IMR-90 (cell line): ENCODE data around the gene ENTPD1. TPM values are rescaled to one million over a fixed set of nuclear protein-coding genes. Genes with fewer than 3 reads are reported as not detected.

ENCODE experiments used
- ATAC-seq: fragments of 200-7000 bp; cut with Tn5 transposase; 2 replicates; pipeline ENCODE4 v1.9.1; 2020; ENCODE audit warnings: low read depth, mild to moderate bottlenecking, moderate library complexity
- BruUV-seq: library from RNA; stranded (reverse); fragments of 400-500 nt; replicated peaks from 2 replicates; lab custom pipeline; 2021; lab: Mats Ljungman, UMichigan
- CTCF ChIA-PET: fragments of 300-600 bp; formaldehyde crosslinking; extraction: SDS; loops from one replicate; lab custom pipeline; 2021; ENCODE audit warnings: antibody characterized with exemption; lab: Yijun Ruan, JAX
- POLR2A ChIA-PET: fragments of 300-600 bp; sonication (Branson Sonifier 250); formaldehyde crosslinking; loops from one replicate; lab custom pipeline; 2022; ENCODE audit warnings: antibody characterized with exemption; ENCODE audit not compliant: unreplicated experiment; lab: Charles Lee
- DNase-seq: peaks from one replicate; pipeline ENCODE4 v3.0.0; 2013
- H2AFZ ChIP-seq: replicated peaks from 2 replicates; pipeline ENCODE3; 2013; ENCODE audit warnings: low read length, mild to moderate bottlenecking; ENCODE audit not compliant: poor library complexity
- H2AK5ac ChIP-seq: 2 replicates; pipeline ENCODE4 v1.6.1; 2013; ENCODE audit warnings: low read depth, low read length, inconsistent platforms
- H2AK9ac ChIP-seq: replicated peaks from 2 replicates; pipeline ENCODE3; 2013; ENCODE audit warnings: mild to moderate bottlenecking, low read depth, low read length, moderate library complexity; ENCODE audit not compliant: poor library complexity
- H2BK120ac ChIP-seq: 2 replicates; pipeline ENCODE4 v1.6.1; 2013; ENCODE audit warnings: low read depth, low read length, inconsistent platforms
- H2BK15ac ChIP-seq: 3 replicates; pipeline ENCODE4 v1.6.1; 2013; ENCODE audit warnings: low read depth, low read length, inconsistent platforms
- H2BK20ac ChIP-seq: 2 replicates; pipeline ENCODE4 v1.6.1; 2013; ENCODE audit warnings: low read depth, mild to moderate bottlenecking, inconsistent platforms, low read length, moderate library complexity
- H2BK5ac ChIP-seq: 2 replicates; pipeline ENCODE4 v1.6.1; 2013; ENCODE audit warnings: mild to moderate bottlenecking, low read depth, low read length, inconsistent platforms; ENCODE audit not compliant: poor library complexity, severe bottlenecking
- H3K14ac ChIP-seq: replicated peaks from 2 replicates; pipeline ENCODE4 v1.6.1; 2013; ENCODE audit warnings: low read depth, low read length, inconsistent platforms
- H3K18ac ChIP-seq: 2 replicates; pipeline ENCODE4 v1.6.1; 2013; ENCODE audit warnings: low read depth, low read length, control low read depth
- H3K23ac ChIP-seq: 2 replicates; pipeline ENCODE4 v1.6.1; 2013; ENCODE audit warnings: low read depth, low read length, inconsistent platforms
- H3K27ac ChIP-seq: 2 replicates; pipeline ENCODE4 v1.5.1; 2013; ENCODE audit warnings: mild to moderate bottlenecking, control low read depth, low read length; ENCODE audit not compliant: insufficient read depth
- H3K27me3 ChIP-seq: 2 replicates; pipeline ENCODE4 v1.6.1; 2013; ENCODE audit warnings: low read length; ENCODE audit not compliant: control insufficient read depth, insufficient read depth
- H3K36me3 ChIP-seq: 2 replicates; pipeline ENCODE4 v1.6.1; 2013; ENCODE audit warnings: low read length, mixed read lengths; ENCODE audit not compliant: control insufficient read depth, insufficient read depth
- H3K4ac ChIP-seq: 2 replicates; pipeline ENCODE4 v1.6.1; 2013; ENCODE audit warnings: low read depth, low read length, inconsistent platforms
- H3K4me1 ChIP-seq: 2 replicates; pipeline ENCODE4 v1.6.1; 2013; ENCODE audit warnings: low read length, mixed read lengths; ENCODE audit not compliant: control insufficient read depth, insufficient read depth
- H3K4me2 ChIP-seq: 2 replicates; pipeline ENCODE4 v1.6.1; 2013; ENCODE audit warnings: low read depth, mild to moderate bottlenecking, control low read depth, low read length, moderate library complexity
- H3K4me3 ChIP-seq: 2 replicates; pipeline ENCODE4 v1.5.1; 2013; ENCODE audit warnings: low read depth, mild to moderate bottlenecking, control low read depth, low read length, moderate library complexity; ENCODE audit not compliant: insufficient read depth
- H3K56ac ChIP-seq: 2 replicates; pipeline ENCODE4 v1.6.1; 2013; ENCODE audit warnings: low read length, inconsistent platforms; ENCODE audit not compliant: insufficient read depth; ENCODE audit errors: extremely low read depth
- H3K79me1 ChIP-seq, 2 experiments: 2 replicates each; pipeline ENCODE4 v1.6.1; 2013; ENCODE audit warnings: low read length in 2 of 2, inconsistent platforms in 1 of 2, low read depth in 1 of 2
- H3K9ac ChIP-seq: 2 replicates; pipeline ENCODE4 v1.6.1; 2013; ENCODE audit warnings: low read depth, low read length, control low read depth
- H3K9me1 ChIP-seq: 2 replicates; pipeline ENCODE4 v1.6.1; 2013; ENCODE audit warnings: low read length, inconsistent platforms; ENCODE audit not compliant: insufficient read depth
- H3K9me3 ChIP-seq: 2 replicates; pipeline ENCODE4 v1.6.1; 2013; ENCODE audit warnings: low read length; ENCODE audit not compliant: control insufficient read depth, insufficient read depth
- H4K20me1 ChIP-seq: 2 replicates; pipeline ENCODE4 v1.6.1; 2013; ENCODE audit warnings: low read length, inconsistent platforms; ENCODE audit not compliant: insufficient read depth
- H4K5ac ChIP-seq: 2 replicates; pipeline ENCODE4 v1.6.1; 2013; ENCODE audit warnings: mild to moderate bottlenecking, low read depth, low read length, control low read depth
- H4K8ac ChIP-seq, 2 experiments: 2 replicates each; pipeline ENCODE4 v1.6.1; 2013; ENCODE audit warnings: low read depth in 2 of 2, low read length in 2 of 2, control low read depth in 1 of 2, inconsistent platforms in 1 of 2
- H4K91ac ChIP-seq: 2 replicates; pipeline ENCODE4 v1.6.1; 2013; ENCODE audit warnings: low read depth, low read length, inconsistent platforms; ENCODE audit not compliant: insufficient read depth
- BHLHE40 ChIP-seq: fragments of 150-350 bp; IDR thresholded peaks from 2 replicates; pipeline ENCODE4 v1.6.1; 2016; ENCODE audit warnings: mild to moderate bottlenecking, low read depth, low read length
- CEBPB ChIP-seq: IDR thresholded peaks from 2 replicates; pipeline ENCODE4 v1.6.1; 2012; ENCODE audit warnings: low read depth, low read length, improper control_type of control experiment
- CHD1 ChIP-seq: IDR thresholded peaks from 2 replicates; pipeline ENCODE4 v1.6.1; 2012; ENCODE audit warnings: low read depth, low read length, improper control_type of control experiment
- MAFK ChIP-seq: IDR thresholded peaks from 2 replicates; pipeline ENCODE4 v1.6.1; 2012; ENCODE audit warnings: low read depth, low read length, improper control_type of control experiment
- MAZ ChIP-seq: IDR thresholded peaks from 2 replicates; pipeline ENCODE4 v1.6.1; 2012; ENCODE audit warnings: low read depth, mild to moderate bottlenecking, low read length, improper control_type of control experiment, moderate library complexity, borderline replicate concordance
- MXI1 ChIP-seq: IDR thresholded peaks from 2 replicates; pipeline ENCODE4 v1.6.1; 2012; ENCODE audit warnings: low read depth, mild to moderate bottlenecking, low read length, moderate library complexity, borderline replicate concordance
- NFE2L2 ChIP-seq: fragments of 150-350 bp; IDR thresholded peaks from 2 replicates; pipeline ENCODE4 v1.6.1; 2016; ENCODE audit warnings: low read depth, mild to moderate bottlenecking, low read length
- POLR2A ChIP-seq: IDR thresholded peaks from 2 replicates; pipeline ENCODE4 v1.6.1; 2012; ENCODE audit warnings: mild to moderate bottlenecking, low read depth, low read length
- RAD21 ChIP-seq: IDR thresholded peaks from 2 replicates; pipeline ENCODE4 v1.6.1; 2012; ENCODE audit warnings: low read length, improper control_type of control experiment
- RCOR1 ChIP-seq: IDR thresholded peaks from 2 replicates; pipeline ENCODE4 v1.6.1; 2012; ENCODE audit warnings: mild to moderate bottlenecking, low read length, improper control_type of control experiment; ENCODE audit not compliant: insufficient replicate concordance
- RFX5 ChIP-seq: IDR thresholded peaks from 2 replicates; pipeline ENCODE4 v1.8.0; 2012; ENCODE audit warnings: low read depth, mild to moderate bottlenecking, low read length, moderate library complexity
- SMC3 ChIP-seq: fragments of 150-350 bp; IDR thresholded peaks from 2 replicates; pipeline ENCODE4 v1.6.1; 2016; ENCODE audit warnings: low read depth, mild to moderate bottlenecking, antibody characterized with exemption, low read length, moderate library complexity
- WGBS, 2 experiments: methylation state at CpG; one replicate each; pipeline versions ENCODE4 v1.1.5 to v1.1.7; 2013; ENCODE audit warnings: missing lambda C conversion rate in 2 of 2; ENCODE audit not compliant: insufficient read length in 1 of 2; ENCODE audit errors: extremely low coverage in 2 of 2; 5-methylcytosine and 5-hydroxymethylcytosine counted together
- dilution Hi-C: fragments of 300-500 bp; cut with HindIII; formaldehyde crosslinking; loops from one replicate; pipeline ENCODE4 v1.14.3; 2018; ENCODE audit warnings: low sequenced_read_pairs; ENCODE audit not compliant: unreplicated experiment
- in situ Hi-C: fragments of 300-500 bp; cut with MboI; formaldehyde crosslinking; loops from 3 replicates; pipeline ENCODE4 v1.14.3; 2019; ENCODE audit warnings: low sequenced_read_pairs, inconsistent platforms, mixed read lengths
- intact Hi-C: fragments of 100-400 bp; cut with micrococcal nuclease; formaldehyde crosslinking; loops from 2 replicates; pipeline ENCODE4 v1.10.0; 2022
- polyA plus RNA-seq, 3 experiments: library from polyadenylated mRNA; depleted of rRNA; stranded (reverse); fragments of >200 nt; gene quantifications; 2 replicates each; pipeline ENCODE4 v1.2.3, GENCODE V29; 2012; ENCODE audit warnings: low replicate concordance in 1 of 3
- total RNA-seq: library from RNA; depleted of rRNA; stranded (reverse); fragments of >200 nt; gene quantifications from 2 replicates; pipeline ENCODE4 v1.2.3, GENCODE V29; 2012
- TF ChIP-seq, protein P1 (sequence below): fragments of 150-350 bp; IDR thresholded peaks from 2 replicates; pipeline ENCODE4 v1.6.1; 2017; ENCODE audit warnings: mild to moderate bottlenecking, antibody characterized with exemption, low read length, low read depth
- TF ChIP-seq, protein P2 (sequence below): fragments of 150-350 bp; IDR thresholded peaks from 2 replicates; pipeline ENCODE4 v1.6.1; 2016; ENCODE audit warnings: low read depth, mild to moderate bottlenecking, low read length, moderate library complexity, borderline replicate concordance

Gene ENTPD1
- total and polyA plus RNA-seq, 2 of the 4 experiments (the other 2 are of a cell fraction) = under 0.01 TPM; not detected in 1

DNA sequence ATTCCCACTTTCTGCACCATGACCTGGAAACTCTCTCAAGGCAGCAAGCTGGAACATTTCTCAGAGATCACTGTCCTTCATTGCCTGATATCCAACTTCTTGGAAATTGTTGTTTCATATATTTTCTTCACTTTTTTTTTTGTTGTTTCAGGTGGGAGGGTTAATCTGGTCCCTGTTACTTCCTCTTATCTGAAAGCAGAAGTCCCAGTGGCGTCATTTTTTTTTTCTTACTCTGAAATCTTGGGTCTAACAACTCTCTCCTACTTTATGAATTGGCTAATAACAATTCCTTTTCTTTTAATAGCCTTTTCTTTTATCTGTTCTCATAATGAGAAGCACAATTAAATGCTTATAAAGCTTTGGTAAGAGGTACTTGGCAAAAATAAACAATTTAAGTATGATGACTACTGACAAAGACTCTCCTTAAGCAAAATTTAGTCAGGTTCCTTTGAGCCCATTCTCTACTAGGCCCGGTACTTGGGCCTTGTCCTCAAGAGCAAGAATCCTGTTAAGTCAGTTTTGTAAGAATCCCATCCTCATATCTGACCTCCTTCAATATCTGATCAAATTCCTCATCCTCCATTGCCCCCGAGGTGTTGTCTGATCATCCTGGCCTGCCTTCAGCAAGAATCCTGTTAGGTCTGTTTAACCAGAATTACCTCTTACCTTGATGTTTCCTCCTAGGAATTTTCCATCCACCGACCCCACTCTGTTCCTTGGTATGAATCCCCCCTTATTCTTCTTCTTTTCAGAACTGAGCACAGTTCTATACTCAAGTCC, 140.3 kb downstream of the ENTPD1 start:
- Histone ChIP-seq H3K4me1 (no peaks in the 10 kb centered on the region), H3K9me3 (no peaks in the 10 kb centered on the region), H3K36me3 (no peaks in the 10 kb centered on the region), H2AK5ac (no peak overlapping the region), H3K4me2 (no peak overlapping the region), H4K5ac (no peak overlapping the region), H3K27ac (no peak overlapping the region), H3K14ac (no peak overlapping the region), H4K8ac (no peak overlapping the region), H3K56ac (no peak overlapping the region), H3K23ac (no peak overlapping the region), H2BK120ac (no peak overlapping the region), H2BK20ac (no peak overlapping the region), H3K27me3 (no peaks in the 10 kb centered on the region), H3K9ac (no peak overlapping the region), H4K20me1 (no peaks in the 10 kb centered on the region), H2AK9ac (no peak overlapping the region), H2BK5ac (no peak overlapping the region), H3K4ac (no peak overlapping the region), H4K91ac (no peak overlapping the region), H3K18ac (no peak overlapping the region), H3K79me1 (no peaks in the 10 kb centered on the region), H2AFZ (no peak overlapping the region), H3K4me3 (no peak overlapping the region), H2BK15ac (no peak overlapping the region), H3K9me1 (no peaks in the 10 kb centered on the region)
- dilution Hi-C loops = no loop called here
- ATAC-seq (no peak), DNase-seq (no peak)
- WGBS, 2 experiments = 83% methylated on average over 1 of the region's 4 CpGs; no CpG with 5 or more reads in 1 of the 2 experiments
- in situ Hi-C loops = no loop called here
- intact Hi-C loops = no loop called here
- TF ChIP-seq RFX5 = no peak
- TF ChIP-seq RAD21 = no peak
- TF ChIP-seq NFE2L2 = no peak
- TF ChIP-seq, protein P1, sequence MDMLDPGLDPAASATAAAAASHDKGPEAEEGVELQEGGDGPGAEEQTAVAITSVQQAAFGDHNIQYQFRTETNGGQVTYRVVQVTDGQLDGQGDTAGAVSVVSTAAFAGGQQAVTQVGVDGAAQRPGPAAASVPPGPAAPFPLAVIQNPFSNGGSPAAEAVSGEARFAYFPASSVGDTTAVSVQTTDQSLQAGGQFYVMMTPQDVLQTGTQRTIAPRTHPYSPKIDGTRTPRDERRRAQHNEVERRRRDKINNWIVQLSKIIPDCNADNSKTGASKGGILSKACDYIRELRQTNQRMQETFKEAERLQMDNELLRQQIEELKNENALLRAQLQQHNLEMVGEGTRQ = no peak
- no peak for TF ChIP-seq BHLHE40
- TF ChIP-seq RCOR1 = no peak
- no peak for TF ChIP-seq SMC3
- TF ChIP-seq, protein P2, sequence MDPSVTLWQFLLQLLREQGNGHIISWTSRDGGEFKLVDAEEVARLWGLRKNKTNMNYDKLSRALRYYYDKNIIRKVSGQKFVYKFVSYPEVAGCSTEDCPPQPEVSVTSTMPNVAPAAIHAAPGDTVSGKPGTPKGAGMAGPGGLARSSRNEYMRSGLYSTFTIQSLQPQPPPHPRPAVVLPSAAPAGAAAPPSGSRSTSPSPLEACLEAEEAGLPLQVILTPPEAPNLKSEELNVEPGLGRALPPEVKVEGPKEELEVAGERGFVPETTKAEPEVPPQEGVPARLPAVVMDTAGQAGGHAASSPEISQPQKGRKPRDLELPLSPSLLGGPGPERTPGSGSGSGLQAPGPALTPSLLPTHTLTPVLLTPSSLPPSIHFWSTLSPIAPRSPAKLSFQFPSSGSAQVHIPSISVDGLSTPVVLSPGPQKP = no peak
- TF ChIP-seq POLR2A = no peak
- no peak for TF ChIP-seq CHD1
- TF ChIP-seq MAFK = no peak
- TF ChIP-seq MXI1 = no peak
- TF ChIP-seq MAZ = no peak
- TF ChIP-seq CEBPB = no peak
- no TSS peak for BruUV-seq
- POLR2A ChIA-PET = no interaction called here
- CTCF ChIA-PET = interaction anchor here (0.7 to 1.0 kb wide), 2 partner anchors 11 to 36 kb away, joined by 6 read pairs; partner anchors contain the start of gene CC2D2B
